ENCODE data around the gene ST8SIA3.

Gene ST8SIA3, protein sequence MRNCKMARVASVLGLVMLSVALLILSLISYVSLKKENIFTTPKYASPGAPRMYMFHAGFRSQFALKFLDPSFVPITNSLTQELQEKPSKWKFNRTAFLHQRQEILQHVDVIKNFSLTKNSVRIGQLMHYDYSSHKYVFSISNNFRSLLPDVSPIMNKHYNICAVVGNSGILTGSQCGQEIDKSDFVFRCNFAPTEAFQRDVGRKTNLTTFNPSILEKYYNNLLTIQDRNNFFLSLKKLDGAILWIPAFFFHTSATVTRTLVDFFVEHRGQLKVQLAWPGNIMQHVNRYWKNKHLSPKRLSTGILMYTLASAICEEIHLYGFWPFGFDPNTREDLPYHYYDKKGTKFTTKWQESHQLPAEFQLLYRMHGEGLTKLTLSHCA

DNA sequence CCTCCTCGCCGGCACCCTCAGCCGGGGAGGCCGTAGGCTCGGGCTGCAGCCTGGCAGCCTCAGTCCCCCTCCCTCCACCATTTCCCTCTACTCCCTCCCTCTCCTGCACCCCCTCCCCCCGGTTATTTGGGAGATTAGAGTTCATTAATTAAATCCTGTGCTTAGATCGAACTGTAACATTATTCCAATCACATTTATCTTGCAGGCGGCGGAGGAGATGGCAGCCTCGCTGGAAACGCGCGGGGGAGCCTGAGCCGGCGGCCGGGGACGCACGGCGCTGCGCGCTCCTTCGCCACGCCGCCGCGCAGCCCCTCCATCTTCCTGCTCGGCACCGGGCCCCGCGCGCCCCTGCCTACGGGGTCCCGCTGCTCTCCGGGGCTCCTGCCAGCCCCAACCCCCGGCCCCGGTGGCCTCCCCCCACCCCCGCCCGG lies at the start of gene ST8SIA3:
TSS of gene ST8SIA3 (plus strand) at position 287 of the 431 bp plus-strand sequence. CDS start 290 bp downstream, outside the sequence.
- TF ChIP-seq, protein P1, sequence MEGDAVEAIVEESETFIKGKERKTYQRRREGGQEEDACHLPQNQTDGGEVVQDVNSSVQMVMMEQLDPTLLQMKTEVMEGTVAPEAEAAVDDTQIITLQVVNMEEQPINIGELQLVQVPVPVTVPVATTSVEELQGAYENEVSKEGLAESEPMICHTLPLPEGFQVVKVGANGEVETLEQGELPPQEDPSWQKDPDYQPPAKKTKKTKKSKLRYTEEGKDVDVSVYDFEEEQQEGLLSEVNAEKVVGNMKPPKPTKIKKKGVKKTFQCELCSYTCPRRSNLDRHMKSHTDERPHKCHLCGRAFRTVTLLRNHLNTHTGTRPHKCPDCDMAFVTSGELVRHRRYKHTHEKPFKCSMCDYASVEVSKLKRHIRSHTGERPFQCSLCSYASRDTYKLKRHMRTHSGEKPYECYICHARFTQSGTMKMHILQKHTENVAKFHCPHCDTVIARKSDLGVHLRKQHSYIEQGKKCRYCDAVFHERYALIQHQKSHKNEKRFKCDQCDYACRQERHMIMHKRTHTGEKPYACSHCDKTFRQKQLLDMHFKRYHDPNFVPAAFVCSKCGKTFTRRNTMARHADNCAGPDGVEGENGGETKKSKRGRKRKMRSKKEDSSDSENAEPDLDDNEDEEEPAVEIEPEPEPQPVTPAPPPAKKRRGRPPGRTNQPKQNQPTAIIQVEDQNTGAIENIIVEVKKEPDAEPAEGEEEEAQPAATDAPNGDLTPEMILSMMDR (IDR thresholded peaks at IDR 0.05; ENCODE audit: insufficient read depth, low read depth, low read length, missing control alignments): no peak
- DNase-seq (ENCODE audit: low read depth): no peak
- no peak within 1 kb of the TSS for H3K4me3 ChIP-seq (ENCODE audit: low read depth, low read length)

DNA sequence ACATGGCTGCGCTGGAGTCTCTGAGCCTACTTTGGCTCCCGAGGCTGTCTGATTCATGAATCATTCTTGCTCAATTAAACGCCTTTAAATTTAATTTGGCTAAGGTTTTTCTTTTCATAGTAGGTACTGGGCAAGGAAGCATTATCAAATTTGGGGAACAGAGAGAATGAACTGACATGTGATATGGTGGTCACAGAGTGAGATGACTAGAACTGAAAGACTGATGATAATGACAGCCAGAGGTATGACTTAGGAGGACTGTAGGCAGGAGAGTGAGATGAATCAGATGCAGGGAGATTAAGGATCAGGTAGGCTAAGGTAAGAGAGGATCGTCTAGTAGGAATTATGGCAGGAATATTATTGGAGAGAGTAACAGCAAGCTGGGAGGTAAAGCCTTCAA lies 40.9 kb upstream of the ST8SIA3 start:
- no peak for DNase-seq (ENCODE audit: low read depth)
- TF ChIP-seq, protein P1 (IDR thresholded peaks at IDR 0.05; ENCODE audit: insufficient read depth, low read depth, low read length, missing control alignments): no peak
- H3K4me3 ChIP-seq (ENCODE audit: low read depth, low read length): no peak overlapping the region

DNA sequence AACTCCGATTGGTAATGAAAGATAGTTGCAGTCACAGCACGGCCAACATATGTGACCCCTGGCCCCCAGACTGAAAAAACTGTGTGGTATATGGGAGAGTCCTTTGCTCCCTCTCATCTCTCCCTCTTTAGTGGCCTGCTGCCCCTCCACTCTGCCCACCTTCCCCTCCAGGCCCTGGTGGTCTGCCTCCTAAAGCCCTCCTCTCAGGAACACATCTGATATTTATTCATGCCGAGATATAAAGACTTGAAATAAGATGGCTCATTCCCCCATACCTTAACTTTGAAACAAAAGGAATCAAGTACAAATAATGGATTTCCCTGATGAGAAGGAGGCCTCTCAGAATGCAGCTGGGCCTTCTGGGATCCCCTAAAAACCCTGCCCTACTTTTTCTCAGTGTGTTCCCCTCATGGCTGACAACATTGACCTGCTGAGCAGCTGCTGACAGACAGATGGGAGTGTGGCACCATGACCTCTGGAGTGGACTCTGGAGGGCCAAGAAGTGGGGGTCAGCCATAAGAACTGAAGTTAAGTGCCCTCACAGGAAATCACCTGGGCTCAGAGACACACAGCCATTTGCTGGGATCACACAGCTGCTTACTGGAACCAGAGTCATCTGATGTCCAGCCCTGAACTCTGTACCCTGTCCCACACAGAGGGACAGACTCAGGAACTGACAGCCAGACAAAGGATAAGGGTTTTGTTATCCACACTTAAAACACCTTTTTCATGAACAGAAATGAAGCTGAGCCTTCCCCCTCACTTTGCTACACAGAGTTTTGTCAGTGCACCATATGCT lies 39.8 kb upstream of the ST8SIA3 start:
- DNase-seq (ENCODE audit: low read depth): no peak
- TF ChIP-seq, protein P1 (IDR thresholded peaks at IDR 0.05; ENCODE audit: insufficient read depth, low read depth, low read length, missing control alignments): no peak
- H3K4me3 ChIP-seq (ENCODE audit: low read depth, low read length): no peak overlapping the region

DNA sequence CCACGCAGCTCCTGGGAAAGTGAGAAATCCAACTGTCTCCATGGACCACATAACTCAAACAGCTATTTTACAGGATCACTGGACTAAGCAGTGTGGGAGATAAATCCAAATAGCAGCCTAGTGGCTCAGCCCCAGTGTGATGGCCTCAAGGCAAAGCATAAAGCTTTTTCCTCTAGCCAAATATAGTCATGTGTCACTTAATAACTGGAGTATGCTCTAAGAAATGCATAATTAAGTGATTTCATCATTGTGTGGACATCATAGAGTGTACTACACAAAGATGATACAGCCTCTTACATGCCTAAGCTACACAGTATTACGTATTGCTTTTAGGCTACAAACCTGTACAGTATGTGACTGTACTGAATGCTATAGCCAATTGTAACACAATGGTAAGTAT lies 31.8 kb upstream of the ST8SIA3 start:
- TF ChIP-seq, protein P1 (IDR thresholded peaks at IDR 0.05; ENCODE audit: insufficient read depth, low read depth, low read length, missing control alignments): no peak
- no peak overlapping the region for H3K4me3 ChIP-seq (ENCODE audit: low read depth, low read length)
- DNase-seq (ENCODE audit: low read depth): no peak

DNA sequence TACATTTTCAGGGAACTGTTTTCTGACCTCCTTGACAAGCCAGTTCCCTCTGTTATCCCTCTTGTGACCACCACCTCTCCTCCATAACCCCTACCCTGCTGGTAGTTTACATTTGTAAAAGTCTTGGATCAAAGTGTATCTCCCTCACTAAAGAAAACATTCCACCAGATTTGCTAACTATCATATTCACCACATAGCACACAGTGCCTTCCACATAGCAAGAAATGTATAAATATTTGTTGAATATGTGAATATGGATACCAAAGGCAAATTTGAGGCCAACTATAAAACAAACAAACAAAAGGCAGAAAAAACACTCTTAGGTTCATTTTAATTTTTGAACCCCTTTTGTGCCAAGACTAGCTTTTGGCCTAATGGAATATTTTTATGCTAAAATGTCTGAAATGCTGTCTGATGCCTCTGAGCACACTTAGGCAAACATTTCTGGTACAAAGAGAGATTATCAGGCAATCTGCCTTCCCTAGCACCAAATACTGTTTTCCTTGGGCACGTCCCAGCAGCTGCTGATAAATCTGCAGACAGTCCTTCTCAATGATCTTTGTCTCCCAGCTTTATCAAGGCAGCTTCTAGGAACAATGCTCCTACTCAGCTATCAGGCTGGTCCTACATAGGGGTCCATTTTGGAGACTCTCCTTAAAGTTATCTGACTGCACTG lies 26.7 kb upstream of the ST8SIA3 start:
- no peak for DNase-seq (ENCODE audit: low read depth)
- no peak overlapping the region for H3K4me3 ChIP-seq (ENCODE audit: low read depth, low read length)
- TF ChIP-seq, protein P1 (IDR thresholded peaks at IDR 0.05; ENCODE audit: insufficient read depth, low read depth, low read length, missing control alignments): no peak

DNA sequence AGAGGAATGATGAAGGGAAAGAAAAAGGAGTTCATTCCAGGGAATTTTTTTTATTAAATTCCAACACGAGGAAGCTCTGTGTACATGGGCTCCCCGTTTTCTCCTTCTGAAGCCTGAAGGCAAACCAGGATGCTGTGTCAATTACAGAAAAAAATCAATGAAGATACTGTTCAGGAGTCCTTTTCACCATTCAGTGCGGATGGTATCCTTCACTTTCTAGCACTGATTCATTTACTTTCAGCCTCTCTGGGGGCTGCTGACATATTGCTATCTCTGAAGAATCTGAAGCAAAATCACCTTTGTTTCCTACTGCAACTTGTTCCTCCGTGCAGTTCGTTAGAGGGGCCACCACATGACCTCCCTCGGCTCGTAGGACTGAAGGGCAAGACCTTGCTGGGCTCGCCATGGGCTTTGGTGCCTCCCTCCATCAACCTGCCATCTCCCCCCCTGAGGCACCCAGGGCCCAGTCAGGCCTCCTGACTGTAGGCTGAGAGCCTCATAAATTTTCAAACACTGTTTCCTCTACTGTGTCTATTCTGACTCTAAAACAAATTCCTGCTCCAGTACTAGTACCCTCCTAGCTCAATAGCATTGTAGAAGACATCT lies 25.5 kb upstream of the ST8SIA3 start:
- TF ChIP-seq, protein P1 (IDR thresholded peaks at IDR 0.05; ENCODE audit: insufficient read depth, low read depth, low read length, missing control alignments): no peak

More for the DNA sequence above, 25.5 kb upstream of the ST8SIA3 start:
- no peak overlapping the region for H3K4me3 ChIP-seq (ENCODE audit: low read depth, low read length)
- DNase-seq (ENCODE audit: low read depth): no peak
